Ureter (tissue), 1 donor: ENCODE results near the gene CHST3. TPM values are rescaled to one million over a fixed set of nuclear protein-coding genes. Genes with fewer than 3 reads are reported as not detected.

Source experiments
- DNase-seq: peaks from one replicate; pipeline ENCODE4 v3.0.0-alpha.2; 2020; ENCODE audit warnings: low spot score
- total RNA-seq: library from RNA; stranded (reverse); gene quantifications from one replicate; pipeline ENCODE4 v1.2.4, GENCODE V29; 2023
- donor health status: DM: yes; HTN: yes; CAD: no.

CHST3 gene
- total RNA-seq, 1 donor from 2014 or later, result 13.2 TPM

GRCh38 chr10:72056932-72057751 lies 92.9 kb downstream of the CHST3 start:
- no peak for DNase-seq

DNA sequence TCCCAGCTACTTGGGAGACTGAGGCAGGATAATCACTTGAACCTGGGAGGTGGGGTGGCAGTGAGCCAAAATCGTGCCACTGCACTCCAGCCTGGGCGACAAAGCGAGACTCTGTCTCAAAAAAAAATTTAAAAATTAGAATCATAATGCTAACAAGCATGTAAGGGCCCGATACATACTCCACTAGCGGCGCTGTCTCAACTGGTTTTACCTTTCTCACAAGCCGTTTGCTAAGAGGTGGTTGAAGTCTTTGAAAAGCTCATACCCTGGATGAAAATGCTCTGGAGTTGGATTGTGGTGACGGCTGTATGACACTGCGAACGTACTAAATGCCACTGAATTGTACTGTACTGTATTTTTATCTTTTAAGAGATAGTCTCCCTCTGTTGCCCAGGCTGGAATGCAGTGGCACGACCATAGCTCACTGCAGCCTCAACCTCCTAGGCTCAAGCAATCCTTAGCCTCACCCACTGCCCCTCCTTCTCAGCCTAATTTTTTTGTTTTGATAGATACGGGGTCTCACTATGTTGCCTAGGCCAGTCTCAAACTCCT lies 94.2 kb downstream of the CHST3 start:
- no peak for DNase-seq

GRCh38 chr10:72058989-72059842 lies 95.0 kb downstream of the CHST3 start:
- no peak for DNase-seq

- DNase-seq, result no peak
These were observed 95.9 kb downstream of the CHST3 start for GRCh38 chr10:72059843-72060822.

GRCh38 chr10:72061491-72061890 lies 97.3 kb downstream of the CHST3 start:
- no peak for DNase-seq

GRCh38 chr10:72061930-72062329 lies 97.7 kb downstream of the CHST3 start:
- DNase-seq, result no peak

DNA sequence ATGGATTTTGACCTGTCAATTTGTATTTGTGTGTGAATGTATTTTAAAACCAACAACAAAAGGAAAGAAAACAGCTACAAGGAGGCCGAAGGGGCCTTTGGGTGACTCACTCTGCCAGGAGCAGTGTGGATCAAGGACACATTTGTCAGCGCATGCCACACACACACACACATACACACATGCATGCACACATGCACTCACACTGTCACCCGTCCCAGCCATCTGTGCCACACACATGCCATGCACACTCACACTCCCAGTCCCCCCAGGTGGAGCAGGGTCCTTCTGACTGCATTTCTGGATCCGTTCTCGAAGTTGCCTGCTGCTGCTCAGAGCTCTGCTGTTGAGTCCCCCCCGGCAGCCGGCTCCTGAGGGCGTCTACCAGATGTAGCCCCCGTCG lies 98.2 kb downstream of the CHST3 start:
- no peak for DNase-seq

Other genes with a start within 250 kb of the CHST3 start
- 0.34 TPM for gene C10orf105, start 244.6 kb upstream of the CHST3 start, total RNA-seq
- gene VSIR, start 190.9 kb upstream of the CHST3 start, total RNA-seq, result 65.6 TPM
- 737 TPM for gene PSAP, start 113.1 kb upstream of the CHST3 start, total RNA-seq
- gene SPOCK2, start 124.2 kb downstream of the CHST3 start, total RNA-seq, result 7.4 TPM